ENCODE measurements around the gene VAV2. TPM values are rescaled to one million over a fixed set of nuclear protein-coding genes. Genes with fewer than 3 reads are reported as not detected.
A peak's percentile ranks its signal among the peaks of the same experiment; 100 is the strongest.

VAV2 gene
- total and polyA plus RNA-seq, 5 donors from 2014 or later: 0.24 to 0.67 (median 0.37) TPM; not detected in 1

DNA sequence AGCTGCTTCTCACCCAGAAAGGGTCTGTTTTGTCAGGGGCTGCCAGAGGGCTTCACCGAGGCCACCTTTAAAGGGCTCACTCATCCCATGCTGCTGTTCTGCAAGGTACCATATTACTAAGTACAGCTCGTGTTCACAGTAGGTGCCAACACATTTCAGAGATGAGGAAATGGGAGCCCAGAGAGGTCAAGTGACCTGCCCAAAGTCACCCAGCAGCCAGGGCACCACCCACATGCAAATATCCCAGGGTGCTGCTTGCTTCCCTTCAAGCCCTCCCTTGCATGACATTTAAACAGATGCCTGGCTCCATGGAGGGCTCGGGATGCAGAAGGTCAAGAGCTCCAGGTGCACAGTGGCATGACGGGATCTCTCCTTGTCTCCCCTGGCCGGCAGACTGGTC lies 130.4 kb downstream of the VAV2 start:
- Histone ChIP-seq H3K4me3 (ENCODE audit: low read depth, low read length) (no peak overlapping the region), H3K36me3 (ENCODE audit: control insufficient read depth, insufficient read depth, low read length) (no peaks in the 10 kb centered on the region), H3K9me3 (ENCODE audit: control insufficient read depth in 2 of 2, low read length in 2 of 2) (no peaks in the 10 kb centered on the region), H3K4me1 (ENCODE audit: control insufficient read depth, insufficient read depth, low read length, poor library complexity, severe bottlenecking) (no peaks in the 10 kb centered on the region), H3K27ac (ENCODE audit: insufficient read depth, low read length, poor library complexity, severe bottlenecking) (no peak overlapping the region), H3K27me3 (ENCODE audit: control insufficient read depth, insufficient read depth, low read length) (no peaks in the 10 kb centered on the region)
- Mint-ChIP-seq H3K4me1 (peaks cover 0 to 2% (median 0%) of the 10 kb centered on the region in 4 donors), H3K27ac (no peak overlapping the region), H3K9me3 (peaks cover 0 to 12% (median 4%) of the 10 kb centered on the region in 7 donors), H3K4me3 (no peak overlapping the region), H3K36me3 (peaks cover 3% of the 10 kb centered on the region), H3K27me3 (peaks cover 6% of the 10 kb centered on the region)
- ATAC-seq (ENCODE audit: low read depth in 2 of 2) (no peak), DNase-seq (no peak)

DNA sequence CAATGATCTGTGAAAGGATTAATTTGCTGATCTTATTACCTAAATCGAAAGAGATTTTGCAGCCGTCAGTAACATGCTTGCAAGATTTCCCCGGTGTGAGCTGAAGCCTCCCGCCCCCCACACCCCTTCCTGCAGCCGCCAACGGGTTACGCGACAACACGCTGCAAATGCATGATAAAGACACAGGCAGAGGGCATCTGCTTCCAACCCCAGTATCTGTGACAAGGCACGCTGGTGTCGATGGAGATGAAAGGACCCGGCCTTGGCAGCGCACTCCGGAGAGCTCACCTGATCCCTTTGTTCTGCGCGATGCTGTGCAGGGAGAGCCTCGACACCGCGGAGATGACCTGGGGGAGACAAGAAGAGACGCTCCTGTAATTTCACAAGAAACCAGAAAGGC lies 131.0 kb downstream of the VAV2 start:
- Mint-ChIP-seq H3K36me3 (peaks cover 3% of the 10 kb centered on the region), H3K27me3 (peaks cover 6% of the 10 kb centered on the region), H3K4me3 (no peak overlapping the region), H3K9me3 (peaks cover 0 to 12% (median 4%) of the 10 kb centered on the region in 7 donors), H3K4me1 (peaks cover 0 to 2% (median 0%) of the 10 kb centered on the region in 4 donors), H3K27ac (no peak overlapping the region)
- Histone ChIP-seq H3K27ac (ENCODE audit: insufficient read depth, low read length, poor library complexity, severe bottlenecking) (no peak overlapping the region), H3K4me3 (ENCODE audit: low read depth, low read length) (no peak overlapping the region), H3K9me3 (ENCODE audit: control insufficient read depth in 2 of 2, low read length in 2 of 2) (no peaks in the 10 kb centered on the region), H3K36me3 (ENCODE audit: control insufficient read depth, insufficient read depth, low read length) (no peaks in the 10 kb centered on the region), H3K4me1 (ENCODE audit: control insufficient read depth, insufficient read depth, low read length, poor library complexity, severe bottlenecking) (no peaks in the 10 kb centered on the region), H3K27me3 (ENCODE audit: control insufficient read depth, insufficient read depth, low read length) (no peaks in the 10 kb centered on the region)
- no peak for DNase-seq
- ATAC-seq (ENCODE audit: low read depth in 2 of 2): no peak

DNA sequence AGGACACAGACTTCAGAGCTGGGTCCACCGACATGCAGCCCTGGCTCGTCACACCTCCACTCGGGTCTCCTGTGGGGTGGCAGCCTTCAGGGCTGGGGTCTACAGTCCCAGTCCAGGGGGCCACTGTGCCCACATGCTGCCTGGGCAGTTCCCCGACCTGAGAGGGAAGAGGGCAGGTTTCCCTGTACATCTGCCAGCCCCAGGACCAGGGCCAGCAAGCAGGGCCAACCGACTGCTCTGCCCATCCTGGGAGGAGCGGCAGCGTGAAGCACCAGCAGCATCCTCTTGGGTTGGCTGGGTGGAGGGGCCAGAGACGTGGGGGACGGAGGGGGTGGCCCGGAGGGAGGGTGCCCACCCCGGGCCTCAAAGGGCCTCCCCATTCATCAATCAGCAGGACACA lies 133.4 kb downstream of the VAV2 start:
- no peaks in the 10 kb centered on the region for H3K4me1 ChIP-seq (ENCODE audit: control insufficient read depth, insufficient read depth, low read length, poor library complexity, severe bottlenecking)
- Mint-ChIP-seq H3K4me1 (peaks cover 0 to 2% (median 0%) of the 10 kb centered on the region in 4 donors), H3K4me3 (no peak overlapping the region), H3K9me3 (no peaks in the 10 kb centered on the region), H3K36me3 (no peaks in the 10 kb centered on the region), H3K27me3 (no peaks in the 10 kb centered on the region), H3K27ac (no peak overlapping the region)
- no peaks in the 10 kb centered on the region for H3K36me3 ChIP-seq (ENCODE audit: control insufficient read depth, insufficient read depth, low read length)
- ATAC-seq (ENCODE audit: low read depth in 2 of 2) (no peak), DNase-seq (no peak)
- no peak overlapping the region for H3K4me3 ChIP-seq (ENCODE audit: low read depth, low read length)
- H3K27me3 ChIP-seq (ENCODE audit: control insufficient read depth, insufficient read depth, low read length): no peaks in the 10 kb centered on the region
- H3K9me3 ChIP-seq (ENCODE audit: control insufficient read depth in 2 of 2, low read length in 2 of 2): no peaks in the 10 kb centered on the region
- H3K27ac ChIP-seq (ENCODE audit: insufficient read depth, low read length, poor library complexity, severe bottlenecking): no peak overlapping the region

- ATAC-seq (ENCODE audit: low read depth in 2 of 2): no peak
- Mint-ChIP-seq H3K27ac (no peak overlapping the region), H3K36me3 (no peaks in the 10 kb centered on the region), H3K4me1 (peaks cover 0 to 2% (median 0%) of the 10 kb centered on the region in 4 donors), H3K27me3 (no peaks in the 10 kb centered on the region), H3K4me3 (no peak overlapping the region), H3K9me3 (no peaks in the 10 kb centered on the region)
- DNase-seq: no peak
- Histone ChIP-seq H3K4me3 (ENCODE audit: low read depth, low read length) (no peak overlapping the region), H3K9me3 (ENCODE audit: control insufficient read depth in 2 of 2, low read length in 2 of 2) (no peaks in the 10 kb centered on the region), H3K4me1 (ENCODE audit: control insufficient read depth, insufficient read depth, low read length, poor library complexity, severe bottlenecking) (no peaks in the 10 kb centered on the region), H3K27me3 (ENCODE audit: control insufficient read depth, insufficient read depth, low read length) (no peaks in the 10 kb centered on the region), H3K27ac (ENCODE audit: insufficient read depth, low read length, poor library complexity, severe bottlenecking) (no peak overlapping the region), H3K36me3 (ENCODE audit: control insufficient read depth, insufficient read depth, low read length) (no peaks in the 10 kb centered on the region)
Measured at GRCh38 chr9:133857639-133858038, 134.5 kb downstream of the VAV2 start.

DNA sequence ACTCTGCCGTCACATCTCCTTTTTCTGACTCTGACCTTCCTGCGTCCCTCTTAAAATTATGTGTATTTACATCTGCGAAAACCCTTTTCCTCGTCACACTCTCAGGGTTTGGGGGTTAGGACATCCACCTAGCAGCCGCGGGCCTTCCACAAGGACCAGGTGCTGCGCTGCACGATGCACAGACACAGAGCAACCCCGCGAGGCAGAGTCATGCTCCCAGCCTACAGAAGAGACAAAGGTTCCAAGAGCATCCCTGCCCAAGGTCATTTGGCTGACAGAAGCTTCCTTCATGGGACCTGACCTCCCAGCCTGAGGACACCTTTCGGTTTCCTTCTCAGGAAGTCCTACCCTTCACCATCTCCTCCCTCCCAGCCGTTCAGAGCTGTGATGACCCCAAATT lies 135.3 kb downstream of the VAV2 start:
- no peaks in the 10 kb centered on the region for H3K36me3 ChIP-seq (ENCODE audit: control insufficient read depth, insufficient read depth, low read length)
- Mint-ChIP-seq H3K36me3 (no peaks in the 10 kb centered on the region), H3K4me3 (no peak overlapping the region), H3K27ac (no peak overlapping the region), H3K4me1 (peaks cover 0 to 2% (median 0%) of the 10 kb centered on the region in 4 donors), H3K9me3 (no peaks in the 10 kb centered on the region), H3K27me3 (no peaks in the 10 kb centered on the region)
- no peaks in the 10 kb centered on the region for H3K9me3 ChIP-seq (ENCODE audit: control insufficient read depth in 2 of 2, low read length in 2 of 2)
- no peak overlapping the region for H3K27ac ChIP-seq (ENCODE audit: insufficient read depth, low read length, poor library complexity, severe bottlenecking)
- no peaks in the 10 kb centered on the region for H3K4me1 ChIP-seq (ENCODE audit: control insufficient read depth, insufficient read depth, low read length, poor library complexity, severe bottlenecking)
- DNase-seq (no peak), ATAC-seq (ENCODE audit: low read depth in 2 of 2) (no peak)
- H3K4me3 ChIP-seq (ENCODE audit: low read depth, low read length): no peak overlapping the region
- H3K27me3 ChIP-seq (ENCODE audit: control insufficient read depth, insufficient read depth, low read length): no peaks in the 10 kb centered on the region

- no peaks in the 10 kb centered on the region for H3K36me3 ChIP-seq (ENCODE audit: control insufficient read depth, insufficient read depth, low read length)
- Mint-ChIP-seq H3K9me3 (no peaks in the 10 kb centered on the region), H3K4me3 (no peak overlapping the region), H3K4me1 (peaks cover 0 to 2% (median 0%) of the 10 kb centered on the region in 4 donors), H3K27me3 (no peaks in the 10 kb centered on the region), H3K36me3 (no peaks in the 10 kb centered on the region), H3K27ac (no peak overlapping the region)
- no peak for DNase-seq
- H3K4me3 ChIP-seq (ENCODE audit: low read depth, low read length): no peak overlapping the region
- no peaks in the 10 kb centered on the region for H3K9me3 ChIP-seq (ENCODE audit: control insufficient read depth in 2 of 2, low read length in 2 of 2)
- H3K27me3 ChIP-seq (ENCODE audit: control insufficient read depth, insufficient read depth, low read length): no peaks in the 10 kb centered on the region
- no peak overlapping the region for H3K27ac ChIP-seq (ENCODE audit: insufficient read depth, low read length, poor library complexity, severe bottlenecking)
- no peak for ATAC-seq (ENCODE audit: low read depth in 2 of 2)
- H3K4me1 ChIP-seq (ENCODE audit: control insufficient read depth, insufficient read depth, low read length, poor library complexity, severe bottlenecking): no peaks in the 10 kb centered on the region
Measured at GRCh38 chr9:133855802-133856521, 136.2 kb downstream of the VAV2 start.

DNA sequence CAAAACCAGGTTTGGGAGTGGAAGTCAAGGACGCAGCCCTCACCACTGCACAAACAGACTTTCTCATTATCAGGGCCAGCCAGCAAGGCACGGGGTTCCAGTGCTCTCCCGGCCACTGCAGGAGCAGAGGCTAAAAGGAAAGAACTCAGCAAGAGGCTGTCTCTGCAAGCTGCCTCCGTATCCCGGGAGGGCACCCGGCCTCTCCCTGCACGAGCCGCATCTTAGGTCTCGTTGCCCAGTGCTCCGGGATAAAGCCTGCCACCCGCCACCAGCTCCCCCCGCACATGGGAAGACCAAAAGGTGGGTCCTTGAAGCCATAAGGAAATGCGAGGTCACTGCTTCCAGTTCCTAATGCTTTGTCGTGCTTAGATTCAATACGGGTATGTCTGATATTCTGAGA lies 136.8 kb downstream of the VAV2 start:
- no peaks in the 10 kb centered on the region for H3K9me3 ChIP-seq (ENCODE audit: control insufficient read depth in 2 of 2, low read length in 2 of 2)
- Mint-ChIP-seq H3K4me3 (no peak overlapping the region), H3K27ac (peak overlapping the region in 1 of 3 donors; percentile 60), H3K9me3 (no peaks in the 10 kb centered on the region), H3K36me3 (no peaks in the 10 kb centered on the region), H3K27me3 (no peaks in the 10 kb centered on the region), H3K4me1 (peaks cover 0 to 2% (median 0%) of the 10 kb centered on the region in 4 donors)
- ATAC-seq (ENCODE audit: low read depth in 2 of 2): no peak
- no peaks in the 10 kb centered on the region for H3K4me1 ChIP-seq (ENCODE audit: control insufficient read depth, insufficient read depth, low read length, poor library complexity, severe bottlenecking)
- DNase-seq: no peak
- H3K4me3 ChIP-seq (ENCODE audit: low read depth, low read length): no peak overlapping the region
- H3K36me3 ChIP-seq (ENCODE audit: control insufficient read depth, insufficient read depth, low read length): no peaks in the 10 kb centered on the region
- H3K27me3 ChIP-seq (ENCODE audit: control insufficient read depth, insufficient read depth, low read length): no peaks in the 10 kb centered on the region
- no peak overlapping the region for H3K27ac ChIP-seq (ENCODE audit: insufficient read depth, low read length, poor library complexity, severe bottlenecking)

DNA sequence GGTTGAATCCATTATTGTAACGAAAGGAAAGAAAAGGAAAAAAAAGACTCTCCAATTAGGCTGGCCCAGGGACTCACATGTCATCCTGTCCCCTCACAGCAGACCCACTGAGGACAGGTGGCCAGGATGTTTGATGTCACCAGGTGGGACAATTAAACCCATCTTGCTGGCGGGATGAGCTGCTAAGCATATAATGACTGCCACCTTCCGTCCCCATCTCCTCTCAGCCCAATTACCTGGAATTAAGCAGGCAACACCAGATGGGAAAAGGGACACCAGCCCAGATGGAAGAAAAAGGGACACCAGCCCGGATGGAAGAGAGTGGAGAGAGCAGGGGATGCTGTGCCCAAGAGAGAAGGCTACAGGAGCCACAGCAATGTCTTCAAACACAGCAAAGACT lies 137.4 kb downstream of the VAV2 start:
- Mint-ChIP-seq H3K9me3 (no peaks in the 10 kb centered on the region), H3K4me1 (peaks cover 0 to 2% (median 0%) of the 10 kb centered on the region in 4 donors)

More for the DNA sequence above, 137.4 kb downstream of the VAV2 start:
- Mint-ChIP-seq H3K27ac (peak overlapping the region in 1 of 3 donors; percentile 60), H3K36me3 (no peaks in the 10 kb centered on the region), H3K27me3 (no peaks in the 10 kb centered on the region), H3K4me3 (no peak overlapping the region)
- ATAC-seq (ENCODE audit: low read depth in 2 of 2) (no peak), DNase-seq (no peak)
- Histone ChIP-seq H3K9me3 (ENCODE audit: control insufficient read depth in 2 of 2, low read length in 2 of 2) (no peaks in the 10 kb centered on the region), H3K27ac (ENCODE audit: insufficient read depth, low read length, poor library complexity, severe bottlenecking) (no peak overlapping the region), H3K27me3 (ENCODE audit: control insufficient read depth, insufficient read depth, low read length) (no peaks in the 10 kb centered on the region), H3K36me3 (ENCODE audit: control insufficient read depth, insufficient read depth, low read length) (no peaks in the 10 kb centered on the region), H3K4me3 (ENCODE audit: low read depth, low read length) (no peak overlapping the region), H3K4me1 (ENCODE audit: control insufficient read depth, insufficient read depth, low read length, poor library complexity, severe bottlenecking) (no peaks in the 10 kb centered on the region)

Measured in CD4-positive, CD25-positive, alpha-beta regulatory T cell (primary cell).